ENCODE data around the gene DHCR24. TPM values are rescaled to one million over a fixed set of nuclear protein-coding genes. Genes with fewer than 3 reads are reported as not detected.

Gene DHCR24
- total and polyA plus RNA-seq, 7 donors: 4.4 to 194 (median 12.6) TPM

- no peaks in the 10 kb centered on the region for H3K9me3 ChIP-seq
- no peak for DNase-seq
- H3K4me3 ChIP-seq: no peak overlapping the region
These were observed 78.4 kb downstream of the DHCR24 start for GRCh38 chr1:54808443-54809207.

GRCh38 chr1:54807756-54808155, 79.2 kb downstream of the DHCR24 start:
- no peak overlapping the region for H3K4me3 ChIP-seq
- H3K9me3 ChIP-seq: no peaks in the 10 kb centered on the region
- 87 to 91% methylated on average over 7 of the region's 7 CpGs for WGBS, 2 donors
- H3K27me3 ChIP-seq: peaks cover 0 to 8% (median 0%) of the 10 kb centered on the region in 3 donors
- no peak for TF ChIP-seq CTCF (IDR thresholded peaks at IDR 0.05)
- no peak for TF ChIP-seq EP300 (IDR thresholded peaks at IDR 0.05)
- TF ChIP-seq POLR2AphosphoS5 (IDR thresholded peaks at IDR 0.05): no peak
- no peak for TF ChIP-seq POLR2A (IDR thresholded peaks at IDR 0.05)
- intact Hi-C loops (cut with DNase I): loop anchor here (5.0 kb wide), 1 partner anchor 735 kb away; no protein-coding TSS in a partner anchor
- no peak overlapping the region for H3K27ac ChIP-seq
- H3K4me1 ChIP-seq: peaks cover 0 to 5% (median 4%) of the 10 kb centered on the region in 4 donors
- no peaks in the 10 kb centered on the region for H3K36me3 ChIP-seq
- no peak for DNase-seq

More at GRCh38 chr1:54808443-54809207, 78.4 kb downstream of the DHCR24 start:
- intact Hi-C loops (cut with DNase I): loop anchor here (5.0 kb wide), 1 partner anchor 736 kb away; no protein-coding TSS in a partner anchor
- H3K36me3 ChIP-seq: no peaks in the 10 kb centered on the region
- TF ChIP-seq POLR2A (IDR thresholded peaks at IDR 0.05) (no peak), POLR2AphosphoS5 (IDR thresholded peaks at IDR 0.05) (no peak), CTCF (IDR thresholded peaks at IDR 0.05) (no peak), EP300 (IDR thresholded peaks at IDR 0.05) (no peak)
- peaks cover 0 to 4% (median 0%) of the 10 kb centered on the region in 3 donors for H3K27me3 ChIP-seq
- H3K4me1 ChIP-seq: peaks cover 0 to 5% (median 4%) of the 10 kb centered on the region in 4 donors
- no peak overlapping the region for H3K27ac ChIP-seq
- WGBS, 2 donors: 76 to 85% methylated on average over 12 of the region's 12 CpGs

- 76 to 82% methylated on average over 11 of the region's 11 CpGs for WGBS, 2 donors
- H3K4me3 ChIP-seq: no peak overlapping the region
- intact Hi-C loops (cut with DNase I): loop anchor here (5.0 kb wide), 1 partner anchor 735 kb away; no protein-coding TSS in a partner anchor
- no peaks in the 10 kb centered on the region for H3K9me3 ChIP-seq
- TF ChIP-seq CTCF (IDR thresholded peaks at IDR 0.05) (no peak), POLR2A (IDR thresholded peaks at IDR 0.05) (no peak), POLR2AphosphoS5 (IDR thresholded peaks at IDR 0.05) (no peak), EP300 (IDR thresholded peaks at IDR 0.05) (no peak)
- DNase-seq: no peak
- H3K27me3 ChIP-seq: peaks cover 0 to 12% (median 0%) of the 10 kb centered on the region in 3 donors
- H3K36me3 ChIP-seq: no peaks in the 10 kb centered on the region
- peaks cover 0 to 5% (median 4%) of the 10 kb centered on the region in 4 donors for H3K4me1 ChIP-seq
- no peak overlapping the region for H3K27ac ChIP-seq
These were observed 79.9 kb downstream of the DHCR24 start for GRCh38 chr1:54806931-54807611.

- no peak for DNase-seq
- H3K4me3 ChIP-seq: no peak overlapping the region
- H3K27me3 ChIP-seq: peaks cover 0 to 21% (median 0%) of the 10 kb centered on the region in 3 donors
- H3K27ac ChIP-seq: no peak overlapping the region
- peaks cover 4 to 13% (median 11%) of the 10 kb centered on the region in 4 donors for H3K4me1 ChIP-seq
- WGBS, 2 donors: 89 to 93% methylated on average over 35 of the region's 35 CpGs
- TF ChIP-seq POLR2A (IDR thresholded peaks at IDR 0.05) (no peak), CTCF (IDR thresholded peaks at IDR 0.05) (no peak), EP300 (IDR thresholded peaks at IDR 0.05) (no peak), POLR2AphosphoS5 (IDR thresholded peaks at IDR 0.05) (no peak)
- H3K36me3 ChIP-seq: no peaks in the 10 kb centered on the region
- intact Hi-C loops (cut with DNase I): loop anchor here (5.0 kb wide), 1 partner anchor 734 kb away; no protein-coding TSS in a partner anchor
- no peaks in the 10 kb centered on the region for H3K9me3 ChIP-seq
These were observed 81.0 kb downstream of the DHCR24 start for GRCh38 chr1:54805981-54806381.
